WTC11 (cell line): Measurements from ENCODE around the gene ETV1. TPM values are rescaled to one million over a fixed set of nuclear protein-coding genes. Genes with fewer than 3 reads are reported as not detected.

Source experiments
- ATAC-seq: fragments of 200-7000 bp; cut with Tn5 transposase; 2 replicates; pipeline ENCODE4 v1.10.0; 2021; ENCODE audit warnings: mild to moderate bottlenecking, moderate library complexity
- CTCF ChIA-PET: fragments of 300-600 bp; sonication (Branson Sonifier 250); formaldehyde crosslinking; loops from one replicate; lab custom pipeline; 2021; ENCODE audit warnings: antibody characterized with exemption; lab: Charles Lee
- POLR2A ChIA-PET: fragments of 350-600 bp; sonication (Branson Sonifier 250); formaldehyde crosslinking; loops from one replicate; lab custom pipeline; 2021; ENCODE audit warnings: antibody characterized with exemption; lab: Charles Lee
- DNase-seq: peaks from one replicate; pipeline ENCODE4 v3.0.0; 2021; ENCODE audit warnings: low spot score
- H3K27ac Mint-ChIP-seq: 2 replicates; pipeline ENCODE4 v1.8.0; 2021; ENCODE audit warnings: mixed read lengths
- H3K27me3 Mint-ChIP-seq: 2 replicates; pipeline ENCODE4 v1.8.0; 2021; ENCODE audit warnings: low read depth, mild to moderate bottlenecking, moderate library complexity, mixed read lengths
- H3K36me3 Mint-ChIP-seq: 2 replicates; pipeline ENCODE4 v1.8.0; 2021; ENCODE audit warnings: mixed read lengths
- H3K4me1 Mint-ChIP-seq: 2 replicates; pipeline ENCODE4 v1.8.0; 2022; ENCODE audit warnings: mixed read lengths
- H3K4me3 Mint-ChIP-seq: 2 replicates; pipeline ENCODE4 v1.8.0; 2021; ENCODE audit warnings: mild to moderate bottlenecking, moderate library complexity, mixed read lengths
- H3K9me3 Mint-ChIP-seq: 2 replicates; pipeline ENCODE4 v1.8.0; 2021; ENCODE audit warnings: mixed read lengths
- CBFB ChIP-seq: sonication (generic); formaldehyde crosslinking; IDR thresholded peaks from 2 replicates; pipeline ENCODE4 v1.8.1; 2022; ENCODE audit warnings: mild to moderate bottlenecking, low read depth, missing genetic modification reagents
- CTCF ChIP-seq: fragments of 200-600 bp; IDR thresholded peaks from 2 replicates; pipeline ENCODE4 v1.8.0; 2022; ENCODE audit warnings: antibody characterized with exemption
- GRHL2 ChIP-seq: fragments of 250-450 bp; sonication (Bioruptor Pico); IDR thresholded peaks from 2 replicates; pipeline ENCODE4 v1.8.0; 2022; ENCODE audit warnings: mild to moderate bottlenecking, moderate library complexity; ENCODE audit not compliant: insufficient replicate concordance, severe bottlenecking
- JAZF1 ChIP-seq: fragments of 250-450 bp; sonication (Bioruptor Pico); IDR thresholded peaks from 2 replicates; pipeline ENCODE4 v1.9.0; 2021; ENCODE audit warnings: moderate library complexity, mild to moderate bottlenecking, inconsistent platforms
- JUN ChIP-seq: sonication (generic); formaldehyde crosslinking; IDR thresholded peaks from 2 replicates; pipeline ENCODE4 v1.8.0; 2023; ENCODE audit warnings: mild to moderate bottlenecking, missing genetic modification reagents
- MAX ChIP-seq: sonication (generic); formaldehyde crosslinking; IDR thresholded peaks from 2 replicates; pipeline ENCODE4 v1.8.0; 2022; ENCODE audit warnings: mild to moderate bottlenecking, missing genetic modification reagents
- MLX ChIP-seq: sonication (generic); formaldehyde crosslinking; IDR thresholded peaks from 2 replicates; pipeline ENCODE4 v1.8.1; 2023; ENCODE audit warnings: mild to moderate bottlenecking, missing genetic modification reagents, moderate library complexity
- NFE2L1 ChIP-seq: sonication (generic); formaldehyde crosslinking; IDR thresholded peaks from 2 replicates; pipeline ENCODE4 v1.8.1; 2023; ENCODE audit warnings: missing genetic modification reagents
- OVOL2 ChIP-seq: fragments of 250-450 bp; sonication (Bioruptor Pico); IDR thresholded peaks from 2 replicates; pipeline ENCODE4 v1.9.0; 2021; ENCODE audit warnings: mild to moderate bottlenecking, borderline replicate concordance
- SP1 ChIP-seq: sonication (generic); formaldehyde crosslinking; conservative IDR thresholded peaks from 2 replicates; pipeline ENCODE4 v1.8.1; 2022; ENCODE audit warnings: missing genetic modification reagents
- TEAD4 ChIP-seq: sonication (generic); formaldehyde crosslinking; IDR thresholded peaks from 2 replicates; pipeline ENCODE4 v1.8.0; 2022; ENCODE audit warnings: mild to moderate bottlenecking, missing genetic modification reagents
- TP53 ChIP-seq: sonication (generic); formaldehyde crosslinking; IDR thresholded peaks from 2 replicates; pipeline ENCODE4 v1.8.1; 2023; ENCODE audit warnings: mild to moderate bottlenecking, missing genetic modification reagents
- ZNF121 ChIP-seq: sonication (generic); formaldehyde crosslinking; IDR thresholded peaks from 2 replicates; pipeline ENCODE4 v1.8.0; 2023; ENCODE audit warnings: missing genetic modification reagents
- ZNF219 ChIP-seq: sonication (generic); formaldehyde crosslinking; IDR thresholded peaks from 2 replicates; pipeline ENCODE4 v1.8.0; 2023; ENCODE audit warnings: missing genetic modification reagents, mild to moderate bottlenecking, borderline replicate concordance
- ZNF671 ChIP-seq: fragments of 250-450 bp; sonication (Bioruptor Pico); IDR thresholded peaks from 2 replicates; pipeline ENCODE4 v1.8.0; 2021; ENCODE audit warnings: mild to moderate bottlenecking
- ZSCAN18 ChIP-seq: fragments of 250-450 bp; sonication (Bioruptor Pico); IDR thresholded peaks from 2 replicates; pipeline ENCODE4 v2.1.2; 2022; ENCODE audit warnings: mild to moderate bottlenecking, moderate library complexity
- total RNA-seq: library from RNA; stranded (reverse); gene quantifications from 3 replicates; pipeline ENCODE4 v1.2.3, GENCODE V29; 2021

ETV1 gene
- total RNA-seq, 1 experiment from 2014 or later, result 76.6 TPM

GRCh38 chr7:13981070-13981469, 8.4 kb downstream of the ETV1 start (continued):
- no peak for TF ChIP-seq JAZF1 (CRISPR knock-in tag)

GRCh38 chr7:13980474-13980873, 9.0 kb downstream of the ETV1 start:
- POLR2A ChIA-PET, result interaction anchor here (0.6 to 4.1 kb wide), 2 partner anchors 10 to 732 kb away, joined by 3 to 33 read pairs; partner anchors contain the start of gene ETV1
- Mint-ChIP-seq H3K4me1 (peaks cover 74% of the 10 kb centered on the region), H3K27ac (peak overlapping the region; percentile 74; the same call in 1 of the 2 replicates), H3K27me3 (no peaks in the 10 kb centered on the region), H3K36me3 (peaks cover 21% of the 10 kb centered on the region), H3K4me3 (peak overlapping the region; percentile 14), H3K9me3 (no peaks in the 10 kb centered on the region)
- ATAC-seq (no peak), DNase-seq (no peak)
- TF ChIP-seq ZNF121 (CRISPR knock-in tag) (no peak), OVOL2 (CRISPR knock-in tag) (no peak), ZNF219 (CRISPR knock-in tag) (no peak), ZSCAN18 (CRISPR knock-in tag) (no peak), MLX (no peak), ZNF671 (CRISPR knock-in tag) (no peak), TP53 (CRISPR knock-in tag) (no peak), SP1 (CRISPR knock-in tag) (no peak)
- CTCF ChIA-PET, result interaction anchor here (1.8 kb wide), 1 partner anchor 9 kb away, joined by 6 read pairs; the partner anchor contains the start of gene ETV1

GRCh38 chr7:13979671-13980435, 9.6 kb downstream of the ETV1 start:
- POLR2A ChIA-PET, result interaction anchor here (4.1 kb wide), 1 partner anchor 11 kb away, joined by 33 read pairs; the partner anchor contains the start of gene ETV1

More at GRCh38 chr7:13979671-13980435, 9.6 kb downstream of the ETV1 start:
- TF ChIP-seq MAX (CRISPR knock-in tag) (no peak), NFE2L1 (CRISPR knock-in tag) (no peak), JUN (no peak), CTCF (no peak), CBFB (CRISPR knock-in tag) (no peak), TEAD4 (no peak), GRHL2 (CRISPR knock-in tag) (no peak)
- TF ChIP-seq, all 79 proteins: peak for 0
- peak overlapping the region; percentile 74 for H3K27ac Mint-ChIP-seq
- H3K9me3 Mint-ChIP-seq, result no peaks in the 10 kb centered on the region
- DNase-seq (no peak), ATAC-seq (no peak)
- H3K4me3 Mint-ChIP-seq, result peak overlapping the region; percentile 14
- CTCF ChIA-PET, result interaction anchor here (1.8 kb wide), 1 partner anchor 9 kb away, joined by 6 read pairs; the partner anchor contains the start of gene ETV1
- no peaks in the 10 kb centered on the region for H3K27me3 Mint-ChIP-seq
- peaks cover 22% of the 10 kb centered on the region for H3K36me3 Mint-ChIP-seq
- peaks cover 70% of the 10 kb centered on the region for H3K4me1 Mint-ChIP-seq
